Mesothelial cell of epicardium (in vitro differentiated cells): ENCODE results near the gene RANBP10. TPM values are rescaled to one million over a fixed set of nuclear protein-coding genes. Genes with fewer than 3 reads are reported as not detected.

ENCODE experiments used
- DNase-seq, 2 experiments: peaks; one replicate each; pipeline ENCODE4 v3.0.0; 2021; ENCODE audit warnings: low spot score in 2 of 2; ENCODE audit not compliant: unreplicated experiment in 2 of 2
- H3K27ac Mint-ChIP-seq: 2 replicates; pipeline ENCODE4 v1.8.0; 2021; ENCODE audit warnings: mixed read lengths
- H3K27me3 Mint-ChIP-seq: 2 replicates; pipeline ENCODE4 v1.8.0; 2021; ENCODE audit warnings: low read depth, mixed read lengths
- H3K36me3 Mint-ChIP-seq: 2 replicates; pipeline ENCODE4 v1.8.0; 2021; ENCODE audit warnings: mixed read lengths
- H3K4me1 Mint-ChIP-seq: 2 replicates; pipeline ENCODE4 v1.8.0; 2021; ENCODE audit warnings: mixed read lengths
- H3K4me3 Mint-ChIP-seq: 2 replicates; pipeline ENCODE4 v1.8.0; 2021; ENCODE audit warnings: mild to moderate bottlenecking, moderate library complexity, mixed read lengths
- H3K9me3 Mint-ChIP-seq: 2 replicates; pipeline ENCODE4 v1.8.0; 2021; ENCODE audit warnings: mixed read lengths
- total RNA-seq: library from RNA; stranded (reverse); gene quantifications from 3 replicates; pipeline ENCODE4 v1.2.1, GENCODE V29; 2021
- TF ChIP-seq, protein P1 (sequence below): fragments of 200-600 bp; sonication (generic); IDR thresholded peaks from one replicate; pipeline ENCODE4 v1.5.0; 2021; ENCODE audit warnings: antibody characterized with exemption; ENCODE audit not compliant: unreplicated experiment

Gene RANBP10
- 24.0 to 26.8 TPM (median 24.5 TPM) in 3 replicates for total RNA-seq

DNA sequence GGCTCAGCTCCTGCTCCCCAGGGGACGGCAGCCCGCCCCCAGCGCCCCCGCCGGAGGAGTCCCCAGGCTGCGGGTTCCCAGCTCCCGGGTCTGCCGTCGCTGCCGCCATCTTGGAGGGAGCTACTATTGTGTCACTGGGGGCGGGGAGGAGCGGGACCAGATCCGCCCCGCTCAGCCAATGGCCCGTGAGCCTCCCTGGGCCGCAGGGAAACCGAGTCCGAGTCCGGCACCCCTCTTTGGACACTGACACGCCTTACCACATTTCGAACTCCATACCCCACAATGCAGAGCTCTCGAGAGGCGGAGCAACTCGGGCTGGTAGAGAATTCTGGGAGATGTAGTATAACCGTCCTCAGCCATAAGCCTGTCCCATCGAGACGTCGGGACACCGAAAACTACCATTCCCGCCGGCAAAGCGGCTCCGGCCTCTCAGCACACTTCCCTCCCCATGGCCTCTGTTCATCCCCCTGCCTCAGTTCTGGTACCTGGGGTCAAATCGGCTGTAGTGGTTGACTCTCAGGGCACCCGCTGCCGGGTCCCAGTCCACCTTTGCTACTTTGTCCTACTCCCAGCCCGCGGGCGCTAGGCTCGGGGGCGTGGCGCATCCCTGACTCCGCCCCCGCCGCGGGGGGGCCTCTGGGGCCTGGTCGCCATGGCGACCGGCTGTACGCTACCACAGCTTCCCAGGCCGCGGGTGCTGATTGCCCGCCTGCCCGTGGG, at the start of gene RANBP10, which contains the start of gene TSNAXIP1:
Gene RANBP10 (minus strand): TSS at position 133 of the 720 bp plus-strand sequence. CDS start 24 bp downstream, at position 109.
Gene TSNAXIP1 (plus strand): TSS at position 462 of the 720 bp plus-strand sequence. CDS start 261 bp downstream, outside the sequence.
- Mint-ChIP-seq H3K4me3 (peak within 1 kb of the TSS; percentile 98), H3K36me3 (peaks cover 6% of the 10 kb centered on the region), H3K27ac (peak within 1 kb of the TSS; percentile 95), H3K4me1 (peaks cover 18% of the 10 kb centered on the region), H3K9me3 (no peaks in the 10 kb centered on the region), H3K27me3 (no peaks in the 10 kb centered on the region)
- peak; percentile 91 to 93 for DNase-seq
- TF ChIP-seq, protein P1, sequence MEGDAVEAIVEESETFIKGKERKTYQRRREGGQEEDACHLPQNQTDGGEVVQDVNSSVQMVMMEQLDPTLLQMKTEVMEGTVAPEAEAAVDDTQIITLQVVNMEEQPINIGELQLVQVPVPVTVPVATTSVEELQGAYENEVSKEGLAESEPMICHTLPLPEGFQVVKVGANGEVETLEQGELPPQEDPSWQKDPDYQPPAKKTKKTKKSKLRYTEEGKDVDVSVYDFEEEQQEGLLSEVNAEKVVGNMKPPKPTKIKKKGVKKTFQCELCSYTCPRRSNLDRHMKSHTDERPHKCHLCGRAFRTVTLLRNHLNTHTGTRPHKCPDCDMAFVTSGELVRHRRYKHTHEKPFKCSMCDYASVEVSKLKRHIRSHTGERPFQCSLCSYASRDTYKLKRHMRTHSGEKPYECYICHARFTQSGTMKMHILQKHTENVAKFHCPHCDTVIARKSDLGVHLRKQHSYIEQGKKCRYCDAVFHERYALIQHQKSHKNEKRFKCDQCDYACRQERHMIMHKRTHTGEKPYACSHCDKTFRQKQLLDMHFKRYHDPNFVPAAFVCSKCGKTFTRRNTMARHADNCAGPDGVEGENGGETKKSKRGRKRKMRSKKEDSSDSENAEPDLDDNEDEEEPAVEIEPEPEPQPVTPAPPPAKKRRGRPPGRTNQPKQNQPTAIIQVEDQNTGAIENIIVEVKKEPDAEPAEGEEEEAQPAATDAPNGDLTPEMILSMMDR: no peak

DNA sequence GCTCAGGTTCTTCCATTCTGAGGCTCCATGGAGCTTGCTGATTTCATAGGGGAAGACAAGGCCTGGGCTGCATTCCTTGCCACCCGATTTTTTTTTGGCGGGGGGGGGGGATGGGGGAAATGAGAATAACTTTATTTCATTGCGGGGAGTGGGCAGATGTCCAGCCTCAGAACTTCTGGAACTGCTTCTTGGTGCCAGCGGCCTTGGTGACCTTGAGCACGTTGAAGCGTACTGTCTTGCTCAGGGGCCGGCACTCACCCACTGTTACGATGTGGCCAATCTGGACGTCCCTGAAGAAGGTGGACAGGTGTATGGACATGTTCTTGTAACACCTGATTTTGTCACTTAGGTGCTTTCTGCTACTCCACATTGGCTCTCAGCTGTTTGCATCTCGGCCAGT, 49.4 kb upstream of the RANBP10 start:
- H3K9me3 Mint-ChIP-seq: no peaks in the 10 kb centered on the region
- no peak overlapping the region for H3K27ac Mint-ChIP-seq
- peaks cover 4% of the 10 kb centered on the region for H3K36me3 Mint-ChIP-seq
- peaks cover 10% of the 10 kb centered on the region for H3K4me1 Mint-ChIP-seq
- no peak for DNase-seq
- TF ChIP-seq, protein P1: no peak
- no peaks in the 10 kb centered on the region for H3K27me3 Mint-ChIP-seq
- no peak overlapping the region for H3K4me3 Mint-ChIP-seq

DNA sequence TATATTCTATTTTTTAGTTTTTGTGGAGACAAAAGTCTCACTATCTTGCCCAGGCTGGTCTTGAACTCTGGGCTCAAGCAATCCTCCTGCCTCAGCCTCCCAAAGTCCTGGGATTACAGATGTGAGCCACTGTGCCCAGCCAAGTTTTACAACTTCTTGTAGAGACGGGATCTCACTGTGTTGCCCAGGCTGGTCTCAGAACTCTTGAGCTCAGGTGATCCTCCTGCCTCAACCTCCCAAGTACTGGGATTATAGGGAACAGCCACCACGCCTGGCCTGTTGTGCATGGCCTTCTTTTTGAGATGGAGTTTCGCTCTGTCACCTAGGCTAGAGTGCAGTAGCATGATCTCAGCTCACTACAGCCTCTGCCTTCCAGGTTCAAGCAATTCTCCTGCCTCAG, 47.3 kb upstream of the RANBP10 start:
- H3K27me3 Mint-ChIP-seq: no peaks in the 10 kb centered on the region
- no peak for DNase-seq
- H3K36me3 Mint-ChIP-seq: peaks cover 6% of the 10 kb centered on the region
- no peaks in the 10 kb centered on the region for H3K9me3 Mint-ChIP-seq
- TF ChIP-seq, protein P1: no peak
- H3K27ac Mint-ChIP-seq: no peak overlapping the region
- H3K4me3 Mint-ChIP-seq: no peak overlapping the region
- peaks cover 12% of the 10 kb centered on the region for H3K4me1 Mint-ChIP-seq

DNA sequence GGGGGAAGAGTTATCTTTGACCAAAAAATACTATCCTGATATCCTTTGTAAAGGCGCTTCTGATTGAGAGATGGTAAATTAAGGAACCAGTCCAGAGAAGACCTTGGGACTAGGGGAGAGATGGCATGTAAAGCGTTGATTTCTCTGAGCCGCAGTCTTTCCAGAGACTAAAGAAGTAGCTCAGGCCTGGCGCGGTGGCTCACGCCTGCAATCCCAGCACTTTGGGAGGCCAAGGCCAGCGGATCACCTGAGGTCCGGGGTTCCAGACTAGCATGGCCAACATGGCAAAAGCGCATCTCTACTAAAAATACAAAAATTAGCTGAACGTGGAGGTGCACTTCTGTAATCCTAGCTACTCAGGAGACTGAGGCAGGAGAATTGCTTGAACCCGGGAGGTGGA, 41.8 kb upstream of the RANBP10 start:
- Mint-ChIP-seq H3K4me3 (peak overlapping the region; percentile 81), H3K27me3 (no peaks in the 10 kb centered on the region), H3K36me3 (peaks cover 3% of the 10 kb centered on the region), H3K27ac (peak overlapping the region; percentile 98), H3K9me3 (no peaks in the 10 kb centered on the region), H3K4me1 (peaks cover 40% of the 10 kb centered on the region)
- no peak for DNase-seq
- TF ChIP-seq, protein P1: no peak

DNA sequence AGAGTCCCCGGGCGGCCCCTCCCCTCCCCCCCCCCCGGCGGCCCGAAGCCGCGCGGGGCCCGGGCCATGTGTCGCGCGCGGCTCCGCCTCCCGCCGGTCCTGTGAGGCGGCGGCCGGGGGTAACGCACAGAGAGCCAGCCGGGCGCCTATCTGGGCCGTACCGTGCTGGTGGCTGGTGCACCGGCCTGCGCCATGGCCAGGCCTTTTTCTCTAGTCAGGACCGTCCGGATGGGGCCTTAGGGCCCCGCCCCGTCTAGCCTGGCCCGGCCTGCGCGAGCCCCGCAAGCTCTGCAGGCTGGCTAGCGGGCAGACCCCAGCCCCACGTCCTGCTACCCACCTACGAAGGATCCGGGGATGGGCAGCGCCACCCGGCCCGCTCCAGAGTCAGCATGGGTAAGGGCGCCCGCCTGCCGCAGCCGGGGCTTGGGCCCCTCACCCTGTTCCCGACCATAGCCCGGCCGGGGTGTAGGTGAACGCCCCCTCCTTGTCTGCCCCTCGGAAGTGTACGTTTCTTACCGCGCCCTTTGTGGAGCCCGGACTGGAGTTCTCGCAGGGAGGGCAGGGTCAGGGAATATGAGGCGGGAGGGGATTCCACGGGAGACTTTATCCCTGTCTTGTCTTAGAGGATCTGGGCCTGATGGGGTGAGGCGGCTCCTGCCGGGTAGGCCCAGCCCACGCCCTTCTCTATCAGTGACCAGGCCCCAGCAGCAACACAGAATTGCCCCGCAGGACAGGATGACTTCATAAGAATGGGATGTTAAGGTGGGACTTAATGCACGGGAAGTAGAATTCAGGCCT, 40.9 kb upstream of the RANBP10 start, which contains the start of gene CENPT:
Gene CENPT (minus strand): TSS at position 630 of the 798 bp plus-strand sequence. CDS start 13,834 bp downstream, outside the sequence.
- Mint-ChIP-seq H3K27ac (peak within 1 kb of the TSS; percentile 98), H3K36me3 (peaks cover 3% of the 10 kb centered on the region), H3K27me3 (no peaks in the 10 kb centered on the region), H3K4me1 (peaks cover 44% of the 10 kb centered on the region), H3K9me3 (no peaks in the 10 kb centered on the region), H3K4me3 (peak within 1 kb of the TSS; percentile 81)
- DNase-seq: peak in 1 of 2 experiments; percentile 59
- TF ChIP-seq, protein P1: no peak
